GM19467 (cell line): ENCODE data around the gene GOT1.
A peak's percentile ranks its signal among the peaks of the same experiment; 100 is the strongest.

Experiments
- ATAC-seq: cut with Tn5 transposase; IDR thresholded peaks from one replicate; pipeline ENCODE4 v1.9.1; 2021; ENCODE audit warnings: mild to moderate bottlenecking, moderate library complexity; ENCODE audit not compliant: unreplicated experiment

GOT1 gene

GRCh38 chr10:99433378-99434020 lies 3.1 kb upstream of the GOT1 start:
- ATAC-seq, result no peak

- no peak for ATAC-seq
Measured at GRCh38 chr10:99432881-99433280, 2.5 kb upstream of the GOT1 start.

GRCh38 chr10:99432047-99432446 lies 1.6 kb upstream of the GOT1 start:
- no peak for ATAC-seq

GRCh38 chr10:99431190-99431760 lies 851 bp upstream of the GOT1 start:
- ATAC-seq, result no peak

GRCh38 chr10:99430116-99430450 lies 341 bp downstream of the GOT1 start:
- ATAC-seq, result peak; percentile 4

- no peak for ATAC-seq
Measured at GRCh38 chr10:99429517-99430095, 818 bp downstream of the GOT1 start.

- no peak for ATAC-seq
Measured at GRCh38 chr10:99427566-99428190, 2.7 kb downstream of the GOT1 start.

- ATAC-seq, result no peak
Measured at GRCh38 chr10:99426689-99427088, 3.7 kb downstream of the GOT1 start.

- no peak for ATAC-seq
Measured at GRCh38 chr10:99425204-99425603, 5.2 kb downstream of the GOT1 start.

GRCh38 chr10:99424656-99425055 lies 5.8 kb downstream of the GOT1 start:
- ATAC-seq, result no peak

- no peak for ATAC-seq
Measured at GRCh38 chr10:99422529-99423096, 7.8 kb downstream of the GOT1 start.

GRCh38 chr10:99421233-99421739 lies 9.1 kb downstream of the GOT1 start:
- ATAC-seq, result no peak

GRCh38 chr10:99419688-99420087 lies 10.7 kb downstream of the GOT1 start:
- no peak for ATAC-seq

GRCh38 chr10:99418910-99419624 lies 11.4 kb downstream of the GOT1 start:
- ATAC-seq, result no peak

GRCh38 chr10:99412099-99412498 lies 18.3 kb downstream of the GOT1 start:
- ATAC-seq, result no peak

- no peak for ATAC-seq
Measured at GRCh38 chr10:99411546-99411945, 18.9 kb downstream of the GOT1 start.

GRCh38 chr10:99410876-99411275 lies 19.5 kb downstream of the GOT1 start:
- no peak for ATAC-seq

- ATAC-seq, result no peak
Measured at GRCh38 chr10:99410146-99410545, 20.3 kb downstream of the GOT1 start.

GRCh38 chr10:99406149-99406548 lies 24.3 kb downstream of the GOT1 start:
- ATAC-seq, result no peak

- ATAC-seq, result no peak
Measured at GRCh38 chr10:99403674-99404073, 26.8 kb downstream of the GOT1 start.

GRCh38 chr10:99399664-99400063 lies 30.8 kb downstream of the GOT1 start:
- no peak for ATAC-seq
